ENCODE results near the gene NHERF2.

NHERF2 gene

DNA sequence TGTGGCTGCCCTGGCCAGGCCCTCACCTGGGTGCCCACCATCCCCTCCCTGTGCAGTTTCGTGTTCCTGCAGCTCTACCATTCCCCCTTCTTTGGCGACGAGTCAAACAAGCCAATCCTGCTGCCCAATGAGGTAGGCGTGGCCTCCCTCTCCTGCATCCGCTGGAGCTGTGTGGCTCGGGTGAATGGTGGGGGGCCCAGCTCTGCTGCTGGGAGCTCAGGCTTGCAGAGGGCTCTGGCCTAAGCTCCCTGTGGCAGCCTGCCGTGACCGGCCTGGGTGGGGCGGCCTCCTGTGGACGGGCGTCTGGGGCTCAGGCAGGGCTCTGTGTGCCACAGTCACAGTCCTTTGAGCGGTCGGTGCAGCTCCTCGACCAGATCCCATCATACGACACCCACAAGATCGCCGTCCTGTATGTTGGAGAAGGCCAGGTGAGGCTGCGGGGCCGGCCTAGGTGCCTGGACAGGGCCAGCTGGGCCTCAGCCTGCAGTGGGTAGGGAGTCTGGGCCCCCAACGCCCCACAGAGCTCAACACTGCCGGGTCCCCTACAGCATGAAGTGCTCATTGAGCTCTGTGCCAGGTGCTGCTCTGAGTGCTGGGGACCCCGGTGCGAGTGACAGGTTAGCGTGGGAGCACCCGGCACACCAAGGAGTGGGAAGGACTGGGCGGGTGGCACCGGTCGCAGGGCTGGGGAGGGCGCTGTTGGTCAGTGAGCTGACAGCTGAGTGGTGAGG is 58.4 kb downstream of the NHERF2 start:
- DNase-seq = no peak

DNA sequence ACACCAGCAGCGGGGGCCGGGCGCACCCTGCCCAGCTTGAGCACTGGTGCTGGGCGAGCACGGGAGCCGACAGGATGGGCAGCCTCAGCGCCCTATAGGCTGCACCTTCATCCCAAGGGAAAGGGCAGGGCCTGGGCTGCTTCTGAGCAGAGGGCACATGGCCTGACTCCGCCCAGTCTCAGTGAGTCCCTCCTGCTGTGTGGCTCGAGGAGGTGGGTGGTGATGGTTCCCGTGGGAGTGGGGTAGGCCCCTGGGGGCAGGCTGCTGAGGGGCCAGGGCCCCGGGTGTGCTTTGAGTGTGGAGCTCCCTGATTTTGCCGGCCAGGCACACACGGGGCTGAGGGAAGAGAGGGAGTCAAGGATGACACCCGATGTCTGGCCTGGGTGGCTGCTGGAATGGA is 59.0 kb downstream of the NHERF2 start:
- DNase-seq = no peak

DNA sequence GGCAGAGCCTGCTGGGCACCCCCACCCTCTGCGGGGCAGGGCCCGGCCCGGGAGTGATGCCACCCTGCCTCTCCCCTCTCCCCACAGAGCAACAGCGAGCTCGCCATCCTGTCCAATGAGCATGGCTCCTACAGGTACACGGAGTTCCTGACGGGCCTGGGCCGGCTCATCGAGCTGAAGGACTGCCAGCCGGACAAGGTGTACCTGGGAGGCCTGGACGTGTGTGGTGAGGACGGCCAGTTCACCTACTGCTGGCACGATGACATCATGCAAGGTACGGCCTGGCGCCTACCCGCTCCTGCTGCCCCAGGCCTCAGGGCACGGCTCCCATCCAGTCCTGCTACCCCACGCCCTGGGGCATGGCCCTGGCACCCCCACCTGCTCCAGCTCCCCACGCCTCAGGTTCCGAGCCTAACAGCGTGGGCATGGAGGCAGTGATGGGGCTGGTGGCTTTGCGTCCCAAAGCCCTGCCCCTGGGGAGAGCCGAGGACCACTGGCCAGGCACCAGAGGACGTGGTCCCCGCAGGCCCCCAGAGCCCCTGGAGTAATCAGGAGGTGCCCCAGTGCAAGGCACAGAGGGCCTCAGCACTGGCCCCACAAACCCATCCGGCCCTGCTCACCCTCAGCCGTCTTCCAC is 59.5 kb downstream of the NHERF2 start:
- no peak for DNase-seq

DNA sequence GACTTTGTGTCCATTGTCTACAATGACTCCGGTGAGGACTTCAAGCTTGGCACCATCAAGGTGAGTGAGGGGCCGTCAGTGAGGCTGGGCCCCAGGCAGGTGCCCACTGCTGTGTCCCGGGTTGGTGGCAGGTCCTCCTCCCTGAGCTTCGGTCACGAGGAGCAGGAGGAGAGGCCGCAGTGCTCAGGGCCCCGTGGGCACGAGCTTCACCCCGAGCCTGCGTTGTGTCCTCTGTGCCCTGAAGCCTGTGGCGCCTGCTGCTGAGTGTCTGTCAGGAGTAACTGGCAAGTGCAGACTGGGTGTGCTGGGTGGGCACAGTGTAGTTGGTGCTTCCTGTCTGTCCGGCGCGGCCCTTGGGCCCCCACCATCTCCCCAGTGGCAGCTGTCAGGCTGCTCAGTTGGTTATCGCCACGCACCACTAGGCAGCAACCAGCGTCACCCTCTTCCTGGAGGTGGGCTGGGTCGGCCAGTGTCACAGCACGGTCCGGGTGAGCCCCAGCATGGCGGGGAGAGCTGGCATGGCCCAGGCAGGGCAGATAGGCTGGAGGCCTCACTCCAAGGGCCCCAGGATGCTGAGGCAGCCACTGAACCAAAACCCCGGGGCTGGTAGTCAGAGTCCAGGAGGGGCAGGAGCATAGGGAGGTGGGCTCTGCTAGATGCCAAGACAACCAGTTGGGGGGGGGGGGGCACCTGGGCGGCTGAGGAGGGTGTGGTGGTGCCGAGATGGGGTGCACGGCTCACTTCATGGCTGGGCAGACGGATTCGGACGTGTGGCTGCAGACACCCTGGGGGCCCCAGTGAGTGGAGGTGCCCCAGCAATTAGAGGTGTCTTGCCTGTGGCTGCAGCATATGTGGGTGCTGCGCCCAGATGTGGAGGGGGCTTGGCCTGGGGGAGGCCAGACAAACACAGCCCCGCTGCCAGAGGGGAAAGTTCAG is 60.4 kb downstream of the NHERF2 start:
- no peak for DNase-seq

DNA sequence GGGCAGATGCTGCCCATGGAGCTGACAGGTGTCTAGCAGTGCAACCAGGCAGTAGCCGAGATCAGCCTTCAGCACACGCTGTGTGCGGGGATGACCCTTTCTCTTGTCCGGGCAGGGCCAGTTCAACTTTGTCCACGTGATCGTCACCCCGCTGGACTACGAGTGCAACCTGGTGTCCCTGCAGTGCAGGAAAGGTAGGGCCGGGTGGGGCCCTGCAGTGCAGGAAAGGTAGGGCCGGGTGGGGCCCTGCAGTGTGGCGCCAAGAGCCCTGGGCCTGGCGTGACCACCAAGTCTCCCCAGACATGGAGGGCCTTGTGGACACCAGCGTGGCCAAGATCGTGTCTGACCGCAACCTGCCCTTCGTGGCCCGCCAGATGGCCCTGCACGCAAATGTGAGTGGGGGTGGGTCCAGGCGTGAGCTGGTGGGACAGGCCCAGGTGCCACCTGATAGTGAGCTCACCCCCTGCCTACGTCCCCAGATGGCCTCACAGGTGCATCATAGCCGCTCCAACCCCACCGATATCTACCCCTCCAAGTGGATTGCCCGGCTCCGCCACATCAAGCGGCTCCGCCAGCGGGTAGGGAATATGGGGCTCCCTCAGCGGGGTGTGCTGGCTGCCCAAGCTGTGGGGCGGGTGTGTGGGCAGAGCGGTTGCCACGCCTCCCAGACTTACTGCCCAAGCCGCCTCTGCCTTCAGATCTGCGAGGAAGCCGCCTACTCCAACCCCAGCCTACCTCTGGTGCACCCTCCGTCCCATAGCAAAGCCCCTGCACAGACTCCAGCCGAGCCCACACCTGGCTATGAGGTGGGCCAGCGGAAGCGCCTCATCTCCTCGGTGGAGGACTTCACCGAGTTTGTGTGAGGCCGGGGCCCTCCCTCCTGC is 61.3 kb downstream of the NHERF2 start:
- no peak for DNase-seq

Measured in midbrain (tissue), 1 donor.